GM21825 (cell line): ENCODE data around the gene SMIM22.

Source experiments
- ATAC-seq: cut with Tn5 transposase; IDR thresholded peaks from one replicate; pipeline ENCODE4 v1.9.1; 2021; ENCODE audit warnings: mild to moderate bottlenecking, moderate library complexity; ENCODE audit not compliant: unreplicated experiment

The SMIM22 gene

GRCh38 chr16:4795181-4795827 lies at the start of gene SMIM22:
TSS of gene SMIM22 (plus strand) at chr16:4795369. CDS start at chr16:4795735, 366 bp downstream.
- no peak for ATAC-seq

DNA sequence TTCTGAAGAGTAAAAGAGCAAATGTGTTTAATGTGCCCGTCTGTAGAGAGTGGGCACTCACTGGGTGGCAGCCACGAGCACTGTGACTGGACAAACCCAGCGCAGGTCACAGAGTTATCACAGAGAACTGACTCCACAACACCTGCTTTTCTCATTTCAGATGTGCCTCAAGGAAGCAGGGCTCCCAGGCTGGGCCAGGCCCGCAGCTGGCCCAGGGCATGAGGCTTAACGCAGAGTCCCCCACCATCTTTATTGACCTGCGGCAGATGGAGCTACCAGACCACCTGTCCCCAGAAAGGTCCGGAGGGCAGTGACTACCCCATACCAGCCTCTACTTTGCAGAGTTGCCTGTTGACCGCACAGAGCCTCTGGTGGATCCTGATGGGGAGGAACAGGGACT lies 49.0 kb upstream of the SMIM22 start:
- ATAC-seq: no peak

GRCh38 chr16:4746991-4747574 lies 48.1 kb upstream of the SMIM22 start:
- ATAC-seq: no peak

- no peak for ATAC-seq
These were observed 47.1 kb upstream of the SMIM22 start for GRCh38 chr16:4747906-4748681.

GRCh38 chr16:4748682-4749411 lies 46.3 kb upstream of the SMIM22 start:
- ATAC-seq: no peak

GRCh38 chr16:4749700-4750257 lies 45.4 kb upstream of the SMIM22 start:
- no peak for ATAC-seq

- ATAC-seq: no peak
These were observed 44.3 kb upstream of the SMIM22 start for GRCh38 chr16:4750896-4751295.

GRCh38 chr16:4752351-4753100 lies 42.6 kb upstream of the SMIM22 start:
- no peak for ATAC-seq

DNA sequence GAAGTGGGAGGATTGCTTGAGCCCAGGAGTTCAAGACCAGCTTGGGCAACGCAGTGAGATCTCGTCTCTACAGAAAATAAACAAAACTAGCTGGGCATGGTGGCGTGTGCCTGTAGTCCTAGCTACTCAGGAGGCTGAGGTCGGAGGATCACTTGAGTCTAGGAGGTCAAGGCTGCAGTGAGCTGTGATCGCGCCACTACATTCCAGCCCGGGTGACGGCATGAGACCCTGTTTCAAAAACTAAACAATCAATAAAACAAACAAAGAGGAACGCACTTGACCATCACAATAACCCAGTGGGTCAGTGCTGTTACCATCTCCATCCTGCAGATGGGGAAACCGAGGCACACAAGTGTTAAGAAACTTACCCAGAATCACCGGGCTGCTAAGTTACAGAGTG lies 41.9 kb upstream of the SMIM22 start:
- ATAC-seq: no peak

- no peak for ATAC-seq
These were observed 40.3 kb upstream of the SMIM22 start for GRCh38 chr16:4754865-4755264.

DNA sequence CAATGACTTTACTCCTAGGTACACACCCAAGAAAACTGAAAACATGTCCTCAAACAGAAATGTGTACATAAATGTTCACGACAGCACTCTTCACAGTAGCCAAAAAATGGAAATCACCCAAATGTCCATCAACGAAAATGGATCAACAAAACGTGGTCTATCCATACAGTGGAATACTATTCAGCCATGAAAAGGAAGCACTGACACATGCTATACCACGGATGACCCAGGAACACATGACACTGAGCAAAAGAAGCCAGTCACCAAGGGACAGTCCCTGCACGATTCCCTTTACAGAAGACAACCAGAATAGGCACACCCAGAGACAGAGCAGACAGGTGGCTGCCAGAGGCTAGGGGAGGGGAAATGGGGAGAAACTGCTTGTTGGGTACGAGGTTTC lies 39.5 kb upstream of the SMIM22 start:
- no peak for ATAC-seq

GRCh38 chr16:4760221-4760910 lies 34.8 kb upstream of the SMIM22 start:
- no peak for ATAC-seq

DNA sequence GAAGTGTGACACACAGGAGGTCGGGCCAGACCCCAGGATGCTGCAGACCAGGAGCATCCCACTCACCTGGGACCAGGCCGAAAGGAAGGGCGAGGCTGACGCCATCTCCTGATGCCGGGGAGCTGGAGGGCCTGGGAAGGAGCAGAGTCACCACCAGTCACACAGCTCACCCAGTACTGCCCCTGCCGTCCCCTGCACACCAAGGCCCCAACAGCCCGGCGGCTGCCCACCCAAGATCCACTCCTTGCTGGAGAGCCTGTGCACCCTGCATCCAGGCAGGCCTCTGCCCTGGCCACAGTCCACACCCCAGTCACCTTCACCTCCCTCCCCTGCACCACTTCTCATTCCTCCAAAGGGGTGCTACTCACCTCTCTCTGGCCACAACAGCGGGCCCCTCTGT lies 33.0 kb upstream of the SMIM22 start:
- no peak for ATAC-seq

DNA sequence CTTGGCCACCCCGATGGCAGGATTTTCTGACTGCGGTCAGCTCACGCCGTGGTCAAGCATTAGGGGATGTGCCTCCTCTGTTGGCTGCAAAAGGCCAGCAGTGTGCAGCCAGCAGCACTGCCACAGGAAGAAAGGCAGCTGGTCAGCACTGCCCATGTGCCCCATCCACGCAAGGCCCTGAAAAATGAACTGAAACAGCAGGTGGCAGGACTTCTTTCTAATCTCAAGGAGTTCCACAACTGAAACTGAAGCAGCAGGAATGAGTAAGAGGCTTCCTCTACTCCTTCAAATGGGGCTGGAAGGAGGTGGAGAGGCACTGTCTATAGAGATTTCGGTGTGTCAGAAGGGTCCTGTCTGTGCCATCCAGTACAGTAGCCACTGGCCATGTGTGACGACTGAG lies 31.4 kb upstream of the SMIM22 start:
- no peak for ATAC-seq

DNA sequence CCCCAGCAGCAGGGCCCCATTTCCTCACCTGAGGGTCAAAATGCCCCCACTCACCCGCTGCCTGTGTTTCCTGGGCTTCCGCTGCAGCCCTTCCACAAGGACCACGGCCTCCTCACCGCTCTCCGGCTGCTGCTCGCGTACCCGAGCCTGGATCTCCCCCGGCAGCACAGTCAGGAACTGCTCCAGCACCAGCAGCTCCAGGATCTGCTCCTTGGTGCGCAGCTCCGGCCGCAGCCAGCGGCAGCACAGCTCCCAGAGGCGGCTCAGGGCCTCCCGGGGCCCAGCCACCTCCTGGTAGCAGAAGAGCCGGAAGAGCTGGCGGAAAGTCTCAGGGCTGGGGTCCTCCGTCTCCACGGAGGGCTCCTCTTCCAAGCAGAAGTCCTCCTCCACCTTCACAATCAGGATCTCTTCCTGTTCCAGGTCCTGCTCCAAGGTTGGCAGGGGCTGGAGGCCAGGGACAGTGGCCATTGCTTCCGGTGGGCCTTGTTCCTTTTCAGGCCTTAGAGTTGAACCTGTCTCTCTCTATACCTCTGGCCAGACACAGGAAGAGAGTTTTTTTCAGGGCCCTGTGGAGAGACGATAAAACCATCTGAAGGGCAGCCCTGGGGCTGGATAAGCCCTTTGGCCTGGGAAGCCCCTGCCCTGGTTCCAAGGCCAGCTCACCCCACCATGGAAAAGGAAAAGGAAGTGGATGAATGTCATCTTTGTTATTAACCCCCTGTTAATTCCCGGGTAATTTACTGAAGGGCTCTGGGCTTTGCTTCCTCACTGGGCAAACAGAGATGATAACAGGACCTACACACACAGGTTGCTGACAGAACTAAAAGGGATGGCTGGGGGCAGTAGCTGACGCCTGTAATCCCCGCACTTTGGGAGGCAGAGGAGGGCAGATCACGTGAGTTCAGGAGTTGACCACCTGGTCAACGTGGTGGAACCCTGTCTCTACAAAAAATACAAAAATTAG lies 29.4 kb upstream of the SMIM22 start:
- no peak for ATAC-seq

DNA sequence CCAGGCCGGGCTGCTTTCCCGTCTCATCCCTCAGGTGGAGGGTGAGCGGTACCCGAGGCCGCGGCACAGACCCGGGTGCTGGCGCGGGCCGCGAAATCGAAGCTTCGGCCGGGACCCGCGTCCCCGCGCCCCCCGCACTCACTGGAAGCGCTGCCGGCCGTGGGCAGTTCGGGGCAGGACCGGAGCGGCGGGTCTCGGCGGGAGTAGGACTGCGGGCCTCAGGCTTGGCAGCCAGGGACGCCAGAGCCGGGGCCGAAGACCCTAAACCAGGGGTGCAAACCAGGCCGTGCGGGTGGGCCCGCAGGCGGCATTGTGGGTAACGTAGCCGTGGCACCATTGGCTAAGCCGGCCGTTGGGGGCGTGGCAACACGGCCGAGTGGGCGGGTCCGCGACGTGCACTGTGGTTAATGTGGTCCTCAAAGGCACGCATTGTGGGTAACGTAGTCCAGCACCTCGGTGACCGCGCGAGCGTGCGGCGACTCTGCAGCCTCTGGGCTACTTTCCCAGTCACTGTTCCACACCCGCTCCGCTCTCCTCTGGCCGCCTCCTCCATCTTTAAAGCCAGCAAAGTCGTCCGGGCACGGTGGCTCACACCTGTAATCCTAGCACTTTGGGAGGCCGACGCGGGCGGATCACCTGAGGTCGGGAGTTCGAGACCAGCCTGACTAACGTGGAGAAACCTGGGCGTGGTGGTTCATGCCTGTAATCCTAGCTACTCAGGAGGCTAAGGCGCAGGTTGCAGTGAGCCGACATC lies 28.1 kb upstream of the SMIM22 start, which contains the start of gene ZNF500:
Gene ZNF500, minus strand, starts transcription at position 288 of the 754 bp plus-strand sequence. CDS start 1,184 bp downstream, outside the sequence.
- ATAC-seq: peak; percentile 79

GRCh38 chr16:4767872-4768548 lies 27.2 kb upstream of the SMIM22 start:
- no peak for ATAC-seq
